SH-SY5Y (cell line): Measurements from ENCODE around the gene BMAL2.

ENCODE experiments used
- GATA2 ChIP-seq: IDR thresholded peaks from 2 replicates; pipeline ENCODE4 v1.6.1; 2011; ENCODE audit warnings: mild to moderate bottlenecking, low read depth, low read length
- GATA3 ChIP-seq: IDR thresholded peaks from 2 replicates; pipeline ENCODE4 v1.6.1; 2011; ENCODE audit warnings: low read depth, mild to moderate bottlenecking, low read length, moderate library complexity

DNA sequence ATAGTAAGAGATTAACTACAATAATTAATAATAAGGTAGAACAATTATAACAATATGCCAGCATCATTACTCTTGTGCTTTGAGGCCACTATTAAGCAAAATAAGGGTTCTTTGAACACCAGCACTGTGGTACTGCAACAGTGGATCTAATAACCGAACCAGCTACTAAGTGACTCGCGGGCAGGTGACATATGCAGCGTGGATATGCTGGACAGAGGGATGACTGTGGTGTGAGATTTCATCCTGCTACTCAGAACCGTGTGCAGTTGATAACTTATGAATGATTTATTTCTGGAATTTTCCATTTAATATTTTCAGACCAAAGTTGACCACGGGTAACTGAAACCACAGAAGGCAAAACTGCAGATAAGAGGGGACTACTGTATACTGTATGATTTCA lies 34.4 kb downstream of the BMAL2 start:
- no peak for TF ChIP-seq GATA2
- TF ChIP-seq GATA3: no peak
